PFSK-1 (cell line): ENCODE data around the gene GPSM1.

ENCODE experiments used
- POLR2AphosphoS5 ChIP-seq: IDR thresholded peaks from 2 replicates; pipeline ENCODE4 v1.6.1; 2012; ENCODE audit warnings: low read depth, mild to moderate bottlenecking, control low read depth, low read length, moderate library complexity
- SIN3A ChIP-seq: IDR thresholded peaks from 2 replicates; pipeline ENCODE4 v1.6.1; 2012; ENCODE audit warnings: mild to moderate bottlenecking, low read length, moderate library complexity, borderline replicate concordance; ENCODE audit not compliant: insufficient read depth
- TAF1 ChIP-seq: IDR thresholded peaks from 2 replicates; pipeline ENCODE4 v1.6.1; 2012; ENCODE audit warnings: low read length, control low read depth, borderline replicate concordance; ENCODE audit not compliant: insufficient read depth
- TF ChIP-seq, protein P1 (sequence below), 2 experiments: IDR thresholded peaks; 2 replicates each; pipeline versions ENCODE4 v1.6.1 to v1.8.0; 2011 to 2012; ENCODE audit warnings: low read depth in 2 of 2, low read length in 2 of 2, control low read depth in 1 of 2, inconsistent platforms in 1 of 2, mild to moderate bottlenecking in 1 of 2, moderate library complexity in 1 of 2; ENCODE audit not compliant: insufficient read depth in 1 of 2

GRCh38 chr9:136361047-136361753, 33.9 kb downstream of the GPSM1 start:
- TF ChIP-seq POLR2AphosphoS5 (no peak), TAF1 (no peak), SIN3A (no peak)
- TF ChIP-seq, protein P1, sequence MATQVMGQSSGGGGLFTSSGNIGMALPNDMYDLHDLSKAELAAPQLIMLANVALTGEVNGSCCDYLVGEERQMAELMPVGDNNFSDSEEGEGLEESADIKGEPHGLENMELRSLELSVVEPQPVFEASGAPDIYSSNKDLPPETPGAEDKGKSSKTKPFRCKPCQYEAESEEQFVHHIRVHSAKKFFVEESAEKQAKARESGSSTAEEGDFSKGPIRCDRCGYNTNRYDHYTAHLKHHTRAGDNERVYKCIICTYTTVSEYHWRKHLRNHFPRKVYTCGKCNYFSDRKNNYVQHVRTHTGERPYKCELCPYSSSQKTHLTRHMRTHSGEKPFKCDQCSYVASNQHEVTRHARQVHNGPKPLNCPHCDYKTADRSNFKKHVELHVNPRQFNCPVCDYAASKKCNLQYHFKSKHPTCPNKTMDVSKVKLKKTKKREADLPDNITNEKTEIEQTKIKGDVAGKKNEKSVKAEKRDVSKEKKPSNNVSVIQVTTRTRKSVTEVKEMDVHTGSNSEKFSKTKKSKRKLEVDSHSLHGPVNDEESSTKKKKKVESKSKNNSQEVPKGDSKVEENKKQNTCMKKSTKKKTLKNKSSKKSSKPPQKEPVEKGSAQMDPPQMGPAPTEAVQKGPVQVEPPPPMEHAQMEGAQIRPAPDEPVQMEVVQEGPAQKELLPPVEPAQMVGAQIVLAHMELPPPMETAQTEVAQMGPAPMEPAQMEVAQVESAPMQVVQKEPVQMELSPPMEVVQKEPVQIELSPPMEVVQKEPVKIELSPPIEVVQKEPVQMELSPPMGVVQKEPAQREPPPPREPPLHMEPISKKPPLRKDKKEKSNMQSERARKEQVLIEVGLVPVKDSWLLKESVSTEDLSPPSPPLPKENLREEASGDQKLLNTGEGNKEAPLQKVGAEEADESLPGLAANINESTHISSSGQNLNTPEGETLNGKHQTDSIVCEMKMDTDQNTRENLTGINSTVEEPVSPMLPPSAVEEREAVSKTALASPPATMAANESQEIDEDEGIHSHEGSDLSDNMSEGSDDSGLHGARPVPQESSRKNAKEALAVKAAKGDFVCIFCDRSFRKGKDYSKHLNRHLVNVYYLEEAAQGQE (IDR thresholded peaks at IDR 0.05; ENCODE audit: insufficient read depth in 1 of 2, low read depth in 2 of 2, low read length in 2 of 2) = no peak
